SK-N-SH (cell line): ENCODE measurements around the gene C1orf141. TPM values are rescaled to one million over a fixed set of nuclear protein-coding genes. Genes with fewer than 3 reads are reported as not detected.

Source experiments
- CTCF ChIA-PET: fragments of 300-600, 350-600 bp; formaldehyde crosslinking; extraction: SDS; loops from one replicate; lab custom pipeline; 2021; lab: Yijun Ruan, JAX
- POLR2A ChIA-PET: fragments of 350-600 bp; sonication (Branson Sonifier 250); formaldehyde crosslinking; extraction: SDS; loops from one replicate; lab custom pipeline; 2020; ENCODE audit warnings: antibody characterized with exemption, inconsistent platforms; lab: Yijun Ruan, JAX
- DNase-seq: peaks from one replicate; pipeline ENCODE4 v3.0.0; 2012
- H2AFZ ChIP-seq: fragments of 200-600 bp; sonication (generic); 2 replicates; pipeline ENCODE4 v1.8.1; 2016; ENCODE audit warnings: antibody characterized with exemption, mild to moderate bottlenecking, low read depth
- H3F3A ChIP-seq: fragments of 200-600 bp; sonication (generic); replicated peaks from 2 replicates; pipeline ENCODE3; 2016; ENCODE audit warnings: antibody characterized with exemption, mild to moderate bottlenecking; ENCODE audit not compliant: insufficient read depth
- H3K27ac ChIP-seq, 2 experiments: fragments of 200-500 bp in 1 of 2; fragments of 200-600 bp in 1 of 2; sonication (Bioruptor generic) in 1 of 2; sonication (generic), shearing (Covaris generic) in 1 of 2; 2 replicates each; pipeline versions ENCODE4 v1.5.1 to v1.6.1; 2014 to 2016; ENCODE audit warnings: low read depth in 2 of 2, inconsistent platforms in 1 of 2, low read length in 1 of 2, mild to moderate bottlenecking in 1 of 2, mixed read lengths in 1 of 2
- H3K27me3 ChIP-seq: fragments of 200-600 bp; sonication (generic), shearing (Covaris generic); 2 replicates; pipeline ENCODE4 v1.6.1; 2016; ENCODE audit warnings: mixed run types; ENCODE audit not compliant: insufficient read depth
- H3K36me3 ChIP-seq, 2 experiments: fragments of 200-500 bp in 1 of 2; fragments of 200-600 bp in 1 of 2; sonication (Bioruptor generic) in 1 of 2; sonication (generic) in 1 of 2; replicated peaks in 1 of 2; 2 replicates each; pipeline versions ENCODE3 to v1.5.1; 2014 to 2016; ENCODE audit warnings: low read length in 1 of 2, mild to moderate bottlenecking in 1 of 2; ENCODE audit not compliant: insufficient read depth in 2 of 2, control insufficient read depth in 1 of 2
- H3K4me1 ChIP-seq, 2 experiments: fragments of 200-500 bp in 1 of 2; fragments of 200-600 bp in 1 of 2; sonication (Bioruptor generic) in 1 of 2; sonication (generic), shearing (Covaris generic) in 1 of 2; 2 replicates each; pipeline versions ENCODE4 v1.5.1 to v1.6.1; 2014 to 2016; ENCODE audit warnings: low read depth in 1 of 2, low read length in 1 of 2, mixed run types in 1 of 2; ENCODE audit not compliant: insufficient read depth in 2 of 2, control insufficient read depth in 1 of 2
- H3K4me2 ChIP-seq: fragments of 200-600 bp; sonication (generic), shearing (Covaris generic); 2 replicates; pipeline ENCODE4 v1.6.1; 2017; ENCODE audit warnings: mixed run types
- H3K4me3 ChIP-seq, 2 experiments: fragments of 200-500 bp in 1 of 2; fragments of 200-600 bp in 1 of 2; sonication (Bioruptor generic) in 1 of 2; sonication (generic), shearing (Covaris generic) in 1 of 2; 2 replicates each; pipeline versions ENCODE4 v1.5.1 to v1.8.1; 2014 to 2016; ENCODE audit warnings: low read depth in 2 of 2, inconsistent platforms in 1 of 2, low read length in 1 of 2, mild to moderate bottlenecking in 1 of 2, mixed read lengths in 1 of 2, moderate library complexity in 1 of 2
- H3K79me2 ChIP-seq: fragments of 200-600 bp; sonication (generic); 2 replicates; pipeline ENCODE4 v1.8.1; 2017; ENCODE audit warnings: mild to moderate bottlenecking; ENCODE audit not compliant: insufficient read depth
- H3K9ac ChIP-seq: fragments of 200-600 bp; sonication (generic); 2 replicates; pipeline ENCODE4 v1.6.1; 2017; ENCODE audit warnings: mixed run types
- H3K9me2 ChIP-seq: fragments of 200-600 bp; sonication (generic); 2 replicates; pipeline ENCODE4 v1.6.1; 2017; ENCODE audit warnings: mixed run types
- H3K9me3 ChIP-seq: fragments of 200-600 bp; sonication (generic); 2 replicates; pipeline ENCODE4 v1.6.1; 2017; ENCODE audit warnings: mixed run types, mild to moderate bottlenecking, moderate library complexity
- H4K20me1 ChIP-seq: fragments of 200-600 bp; sonication (generic); 2 replicates; pipeline ENCODE4 v1.6.1; 2017; ENCODE audit warnings: mild to moderate bottlenecking, mixed run types; ENCODE audit not compliant: insufficient read depth
- EP300 ChIP-seq, 2 experiments: IDR thresholded peaks; 2 replicates each; pipeline versions ENCODE4 v1.4.0 to v1.6.1; 2012; ENCODE audit warnings: borderline replicate concordance in 1 of 2, low read depth in 1 of 2, low read length in 1 of 2
- EZH2phosphoT487 ChIP-seq: fragments of 200-600 bp; sonication (generic); IDR thresholded peaks from 2 replicates; pipeline ENCODE4 v1.6.1; 2017; ENCODE audit warnings: low read depth, mixed run types, mild to moderate bottlenecking, antibody characterized with exemption, moderate library complexity, borderline replicate concordance
- GATA2 ChIP-seq: sonication (generic); formaldehyde crosslinking; IDR thresholded peaks from 2 replicates; pipeline ENCODE4 v1.5.0; 2020; ENCODE audit warnings: mild to moderate bottlenecking, missing genetic modification reagents
- JUND ChIP-seq: IDR thresholded peaks from 2 replicates; pipeline ENCODE4 v1.4.0; 2012
- NRF1 ChIP-seq: IDR thresholded peaks from 2 replicates; pipeline ENCODE4 v1.6.1; 2012; ENCODE audit warnings: low read depth, mild to moderate bottlenecking, low read length
- RAD21 ChIP-seq: IDR thresholded peaks from 2 replicates; pipeline ENCODE4 v1.6.1; 2012; ENCODE audit warnings: mild to moderate bottlenecking, low read length
- RFX5 ChIP-seq: IDR thresholded peaks from 2 replicates; pipeline ENCODE4 v1.6.1; 2012; ENCODE audit warnings: mild to moderate bottlenecking, improper control_type of control experiment, low read length
- SMC3 ChIP-seq: IDR thresholded peaks from 2 replicates; pipeline ENCODE4 v1.6.1; 2012; ENCODE audit warnings: low read depth, low read length, improper control_type of control experiment
- TEAD4 ChIP-seq: IDR thresholded peaks from 2 replicates; pipeline ENCODE4 v1.4.0; 2012; ENCODE audit warnings: mild to moderate bottlenecking, borderline replicate concordance; ENCODE audit not compliant: insufficient read depth
- WGBS: methylation state at CpG from one replicate; pipeline ENCODE4 v1.1.6; 2017; ENCODE audit warnings: low lambda C conversion rate; 5-methylcytosine and 5-hydroxymethylcytosine counted together
- polyA plus RNA-seq, 3 experiments: library from polyadenylated mRNA; depleted of rRNA; stranded (reverse); fragments of >200 nt; gene quantifications; 2 replicates each; pipeline ENCODE4 v1.2.3, GENCODE V29; 2012
- TF ChIP-seq, protein P1 (sequence below): fragments of 200-600 bp; sonication (generic); IDR thresholded peaks from 2 replicates; pipeline ENCODE4 v1.6.1; 2017; ENCODE audit warnings: antibody characterized with exemption, mild to moderate bottlenecking, moderate library complexity
- TF ChIP-seq, protein P2 (sequence below): IDR thresholded peaks from 2 replicates; pipeline ENCODE4 v1.4.0; 2012; ENCODE audit warnings: low read depth, borderline replicate concordance
- TF ChIP-seq, protein P3 (sequence below): IDR thresholded peaks from 2 replicates; pipeline ENCODE4 v1.6.1; 2012; ENCODE audit warnings: mild to moderate bottlenecking, low read depth, low read length, moderate library complexity
- TF ChIP-seq, protein P4 (sequence below): IDR thresholded peaks from 2 replicates; pipeline ENCODE4 v1.4.0; 2012; ENCODE audit warnings: low read depth, borderline replicate concordance

The C1orf141 gene
- polyA plus RNA-seq, 1 of the 3 experiments (the other 2 are of a cell fraction), result not detected

DNA sequence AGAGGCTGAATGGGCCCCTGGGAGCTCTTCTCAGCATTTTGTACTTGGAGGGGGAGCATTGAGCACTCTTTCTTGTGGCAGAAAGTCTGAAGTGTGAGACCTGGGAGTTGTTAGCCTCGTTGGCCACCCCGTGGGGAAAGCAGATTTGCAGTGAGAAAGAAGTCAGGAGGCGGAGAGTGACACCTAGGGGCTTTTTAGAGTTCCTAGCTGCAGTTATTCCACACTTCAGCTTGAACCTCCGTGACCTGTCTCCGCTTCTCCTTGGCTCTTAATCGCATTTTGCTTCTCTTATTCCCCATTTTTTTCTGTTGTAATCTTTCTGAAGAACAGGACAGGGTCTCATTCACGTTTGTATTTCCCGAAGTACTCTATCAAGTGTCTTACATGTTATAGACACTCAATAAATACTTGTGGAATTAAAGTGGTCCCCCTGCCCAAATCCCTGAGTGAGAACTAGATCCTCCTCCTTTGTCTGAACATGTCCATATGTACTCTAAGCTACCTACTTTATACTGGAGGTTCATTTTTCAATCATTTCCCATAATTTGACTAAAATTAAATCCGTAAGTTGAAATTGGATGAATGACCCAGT is 14.5 kb upstream of the C1orf141 start:
- Histone ChIP-seq H3K9me2 (no peaks in the 10 kb centered on the region), H3K4me1 (no peaks in the 10 kb centered on the region), H3K9ac (no peak overlapping the region), H3K79me2 (no peaks in the 10 kb centered on the region), H4K20me1 (no peaks in the 10 kb centered on the region), H3K9me3 (no peaks in the 10 kb centered on the region), H3K27ac (no peak overlapping the region), H3F3A (no peaks in the 10 kb centered on the region), H3K4me3 (peak overlapping the region in 1 of 2 experiments; percentile 20; a peak in 1 of 4 replicates), H3K4me2 (no peak overlapping the region), H3K36me3 (no peaks in the 10 kb centered on the region), H2AFZ (no peak overlapping the region), H3K27me3 (no peaks in the 10 kb centered on the region)
- DNase-seq, result peak; percentile 70
- ChIA-PET CTCF (interaction anchor here (0.6 to 5.1 kb wide), 58 partner anchors 8 to 786 kb away, joined by 3 to 61 read pairs (median 4); partner anchors contain the start of genes C1orf141 and SLC35D1), POLR2A (interaction anchor here (1.1 kb wide), 1 partner anchor 153 kb away, joined by 4 read pairs; no protein-coding TSS in a partner anchor)
- TF ChIP-seq RAD21, result peak; percentile 87
- TF ChIP-seq, protein P1, sequence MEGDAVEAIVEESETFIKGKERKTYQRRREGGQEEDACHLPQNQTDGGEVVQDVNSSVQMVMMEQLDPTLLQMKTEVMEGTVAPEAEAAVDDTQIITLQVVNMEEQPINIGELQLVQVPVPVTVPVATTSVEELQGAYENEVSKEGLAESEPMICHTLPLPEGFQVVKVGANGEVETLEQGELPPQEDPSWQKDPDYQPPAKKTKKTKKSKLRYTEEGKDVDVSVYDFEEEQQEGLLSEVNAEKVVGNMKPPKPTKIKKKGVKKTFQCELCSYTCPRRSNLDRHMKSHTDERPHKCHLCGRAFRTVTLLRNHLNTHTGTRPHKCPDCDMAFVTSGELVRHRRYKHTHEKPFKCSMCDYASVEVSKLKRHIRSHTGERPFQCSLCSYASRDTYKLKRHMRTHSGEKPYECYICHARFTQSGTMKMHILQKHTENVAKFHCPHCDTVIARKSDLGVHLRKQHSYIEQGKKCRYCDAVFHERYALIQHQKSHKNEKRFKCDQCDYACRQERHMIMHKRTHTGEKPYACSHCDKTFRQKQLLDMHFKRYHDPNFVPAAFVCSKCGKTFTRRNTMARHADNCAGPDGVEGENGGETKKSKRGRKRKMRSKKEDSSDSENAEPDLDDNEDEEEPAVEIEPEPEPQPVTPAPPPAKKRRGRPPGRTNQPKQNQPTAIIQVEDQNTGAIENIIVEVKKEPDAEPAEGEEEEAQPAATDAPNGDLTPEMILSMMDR, result peak; percentile 72
- no peak for TF ChIP-seq JUND
- TF ChIP-seq TEAD4, result no peak
- TF ChIP-seq NRF1, result no peak
- peak; percentile 83 for TF ChIP-seq SMC3
- no peak for TF ChIP-seq EZH2phosphoT487
- WGBS, result 30% methylated on average over 9 of the region's 9 CpGs

DNA sequence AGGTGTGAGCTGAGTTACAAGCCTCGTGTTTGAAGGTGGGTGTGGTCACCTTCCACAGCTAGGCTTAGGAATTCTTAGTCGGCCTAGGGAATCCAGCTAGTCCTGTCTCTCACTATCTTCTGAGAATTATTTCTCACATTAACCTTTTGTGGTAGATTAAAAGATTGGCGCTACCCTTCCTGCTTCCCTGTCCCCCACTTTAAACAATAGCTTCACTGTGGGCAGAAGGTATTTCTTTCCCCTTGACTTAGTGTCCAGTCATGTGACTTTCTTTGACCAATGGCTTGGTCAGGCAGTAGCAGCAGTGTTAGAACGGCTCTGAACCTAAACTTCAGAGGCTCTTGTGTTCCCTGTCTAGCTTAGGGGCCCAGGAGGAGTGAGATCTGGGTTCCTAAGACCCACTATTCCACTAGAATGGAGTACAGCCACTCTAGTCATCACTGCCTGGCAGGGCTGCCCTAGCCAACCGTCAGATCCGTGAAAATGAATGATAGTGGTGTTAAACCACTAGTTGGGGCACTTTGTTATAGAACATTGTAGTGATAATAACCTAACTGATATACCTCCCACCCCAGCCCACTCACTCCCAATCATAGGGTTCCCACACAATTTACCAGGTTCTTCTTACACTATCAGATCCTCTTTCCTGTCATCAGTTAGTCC is 13.9 kb upstream of the C1orf141 start:
- no peaks in the 10 kb centered on the region for H3F3A ChIP-seq
- H3K9me2 ChIP-seq, result no peaks in the 10 kb centered on the region
- H3K9ac ChIP-seq, result no peak overlapping the region
- ChIA-PET POLR2A (interaction anchor here (1.1 kb wide), 1 partner anchor 153 kb away, joined by 4 read pairs; no protein-coding TSS in a partner anchor), CTCF (interaction anchor here (0.7 to 5.1 kb wide), 50 partner anchors 9 to 786 kb away, joined by 3 to 61 read pairs (median 4); partner anchors contain the start of genes C1orf141 and SLC35D1)
- no peak overlapping the region for H2AFZ ChIP-seq
- no peaks in the 10 kb centered on the region for H3K4me1 ChIP-seq
- peak overlapping the region in 1 of 2 experiments; percentile 20; a peak in 1 of 4 replicates for H3K4me3 ChIP-seq
- H3K36me3 ChIP-seq, result no peaks in the 10 kb centered on the region
- no peak overlapping the region for H3K4me2 ChIP-seq
- H3K79me2 ChIP-seq, result no peaks in the 10 kb centered on the region
- DNase-seq, result no peak
- H3K27me3 ChIP-seq, result no peaks in the 10 kb centered on the region
- no peaks in the 10 kb centered on the region for H3K9me3 ChIP-seq
- no peak overlapping the region for H3K27ac ChIP-seq
- H4K20me1 ChIP-seq, result no peaks in the 10 kb centered on the region
- WGBS, result 63% methylated on average over 6 of the region's 6 CpGs
- TF ChIP-seq EZH2phosphoT487 (no peak), EP300 (IDR thresholded peaks at IDR 0.05; ENCODE audit: borderline replicate concordance in 1 of 2, low read depth in 1 of 2, low read length in 1 of 2) (no peak), GATA2 (CRISPR knock-in tag) (no peak), RFX5 (no peak)
- TF ChIP-seq, protein P2, sequence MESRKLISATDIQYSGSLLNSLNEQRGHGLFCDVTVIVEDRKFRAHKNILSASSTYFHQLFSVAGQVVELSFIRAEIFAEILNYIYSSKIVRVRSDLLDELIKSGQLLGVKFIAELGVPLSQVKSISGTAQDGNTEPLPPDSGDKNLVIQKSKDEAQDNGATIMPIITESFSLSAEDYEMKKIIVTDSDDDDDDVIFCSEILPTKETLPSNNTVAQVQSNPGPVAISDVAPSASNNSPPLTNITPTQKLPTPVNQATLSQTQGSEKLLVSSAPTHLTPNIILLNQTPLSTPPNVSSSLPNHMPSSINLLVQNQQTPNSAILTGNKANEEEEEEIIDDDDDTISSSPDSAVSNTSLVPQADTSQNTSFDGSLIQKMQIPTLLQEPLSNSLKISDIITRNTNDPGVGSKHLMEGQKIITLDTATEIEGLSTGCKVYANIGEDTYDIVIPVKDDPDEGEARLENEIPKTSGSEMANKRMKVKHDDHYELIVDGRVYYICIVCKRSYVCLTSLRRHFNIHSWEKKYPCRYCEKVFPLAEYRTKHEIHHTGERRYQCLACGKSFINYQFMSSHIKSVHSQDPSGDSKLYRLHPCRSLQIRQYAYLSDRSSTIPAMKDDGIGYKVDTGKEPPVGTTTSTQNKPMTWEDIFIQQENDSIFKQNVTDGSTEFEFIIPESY, result no peak
- TF ChIP-seq, protein P3, sequence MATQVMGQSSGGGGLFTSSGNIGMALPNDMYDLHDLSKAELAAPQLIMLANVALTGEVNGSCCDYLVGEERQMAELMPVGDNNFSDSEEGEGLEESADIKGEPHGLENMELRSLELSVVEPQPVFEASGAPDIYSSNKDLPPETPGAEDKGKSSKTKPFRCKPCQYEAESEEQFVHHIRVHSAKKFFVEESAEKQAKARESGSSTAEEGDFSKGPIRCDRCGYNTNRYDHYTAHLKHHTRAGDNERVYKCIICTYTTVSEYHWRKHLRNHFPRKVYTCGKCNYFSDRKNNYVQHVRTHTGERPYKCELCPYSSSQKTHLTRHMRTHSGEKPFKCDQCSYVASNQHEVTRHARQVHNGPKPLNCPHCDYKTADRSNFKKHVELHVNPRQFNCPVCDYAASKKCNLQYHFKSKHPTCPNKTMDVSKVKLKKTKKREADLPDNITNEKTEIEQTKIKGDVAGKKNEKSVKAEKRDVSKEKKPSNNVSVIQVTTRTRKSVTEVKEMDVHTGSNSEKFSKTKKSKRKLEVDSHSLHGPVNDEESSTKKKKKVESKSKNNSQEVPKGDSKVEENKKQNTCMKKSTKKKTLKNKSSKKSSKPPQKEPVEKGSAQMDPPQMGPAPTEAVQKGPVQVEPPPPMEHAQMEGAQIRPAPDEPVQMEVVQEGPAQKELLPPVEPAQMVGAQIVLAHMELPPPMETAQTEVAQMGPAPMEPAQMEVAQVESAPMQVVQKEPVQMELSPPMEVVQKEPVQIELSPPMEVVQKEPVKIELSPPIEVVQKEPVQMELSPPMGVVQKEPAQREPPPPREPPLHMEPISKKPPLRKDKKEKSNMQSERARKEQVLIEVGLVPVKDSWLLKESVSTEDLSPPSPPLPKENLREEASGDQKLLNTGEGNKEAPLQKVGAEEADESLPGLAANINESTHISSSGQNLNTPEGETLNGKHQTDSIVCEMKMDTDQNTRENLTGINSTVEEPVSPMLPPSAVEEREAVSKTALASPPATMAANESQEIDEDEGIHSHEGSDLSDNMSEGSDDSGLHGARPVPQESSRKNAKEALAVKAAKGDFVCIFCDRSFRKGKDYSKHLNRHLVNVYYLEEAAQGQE, result no peak
- TF ChIP-seq, protein P4, sequence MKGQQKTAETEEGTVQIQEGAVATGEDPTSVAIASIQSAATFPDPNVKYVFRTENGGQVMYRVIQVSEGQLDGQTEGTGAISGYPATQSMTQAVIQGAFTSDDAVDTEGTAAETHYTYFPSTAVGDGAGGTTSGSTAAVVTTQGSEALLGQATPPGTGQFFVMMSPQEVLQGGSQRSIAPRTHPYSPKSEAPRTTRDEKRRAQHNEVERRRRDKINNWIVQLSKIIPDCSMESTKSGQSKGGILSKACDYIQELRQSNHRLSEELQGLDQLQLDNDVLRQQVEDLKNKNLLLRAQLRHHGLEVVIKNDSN, result peak; percentile 42; the same call in 1 of the 2 replicates
- TF ChIP-seq, protein P1, result no peak
